Measurements from ENCODE around the gene NCKAP1.
"Not testable (repeated sequence)": the region's sequence is repeated elsewhere in the genome, so short reads cannot be mapped to it uniquely, and the experiment has no call there.

The NCKAP1 gene

GRCh38 chr2:183001948-183002347 lies 36.3 kb downstream of the NCKAP1 start:
- no peak for DNase-seq (ENCODE audit: low read depth)
- no peak for TF ChIP-seq CTCF (IDR thresholded peaks at IDR 0.05; ENCODE audit: insufficient read depth, low read depth, low read length, missing control alignments)
- no peak overlapping the region for H3K4me3 ChIP-seq (ENCODE audit: low read length)

DNA sequence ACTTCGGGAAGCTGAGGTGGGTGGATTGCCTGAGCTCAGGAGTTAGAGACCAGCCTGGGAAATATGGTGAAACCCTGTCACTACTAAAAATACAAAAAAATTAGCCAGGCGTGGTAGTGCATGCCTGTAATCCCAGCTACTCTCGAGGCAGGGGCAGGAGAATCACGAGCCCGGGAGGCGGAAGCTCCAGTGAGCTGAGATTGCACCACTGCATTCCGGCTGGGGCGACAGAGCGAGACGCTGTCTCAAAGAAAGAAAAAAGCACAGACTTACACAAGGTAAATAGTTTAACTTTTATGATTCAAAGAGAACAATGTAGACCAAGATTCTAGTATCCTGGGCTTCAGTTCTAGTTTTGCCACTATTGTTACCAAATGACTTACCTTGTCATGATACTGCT lies 37.4 kb downstream of the NCKAP1 start:
- H3K4me3 ChIP-seq (ENCODE audit: low read length): no peak overlapping the region
- no peak for TF ChIP-seq CTCF (IDR thresholded peaks at IDR 0.05; ENCODE audit: insufficient read depth, low read depth, low read length, missing control alignments)
- no peak for DNase-seq (ENCODE audit: low read depth)

- no peak for DNase-seq (ENCODE audit: low read depth)
- H3K4me3 ChIP-seq (ENCODE audit: low read length): no peak overlapping the region
- no peak for TF ChIP-seq CTCF (IDR thresholded peaks at IDR 0.05; ENCODE audit: insufficient read depth, low read depth, low read length, missing control alignments)
Measured at GRCh38 chr2:182999348-183000028, 38.8 kb downstream of the NCKAP1 start.

GRCh38 chr2:182994228-182994912 lies 43.9 kb downstream of the NCKAP1 start:
- TF ChIP-seq CTCF (IDR thresholded peaks at IDR 0.05; ENCODE audit: insufficient read depth, low read depth, low read length, missing control alignments): no peak
- H3K4me3 ChIP-seq (ENCODE audit: low read length): no peak overlapping the region
- DNase-seq (ENCODE audit: low read depth): no peak

GRCh38 chr2:182982941-182983340 lies 55.3 kb downstream of the NCKAP1 start:
- no peak for DNase-seq (ENCODE audit: low read depth)
- no peak for TF ChIP-seq CTCF (IDR thresholded peaks at IDR 0.05; ENCODE audit: insufficient read depth, low read depth, low read length, missing control alignments)
- no peak overlapping the region for H3K4me3 ChIP-seq (ENCODE audit: low read length)

DNA sequence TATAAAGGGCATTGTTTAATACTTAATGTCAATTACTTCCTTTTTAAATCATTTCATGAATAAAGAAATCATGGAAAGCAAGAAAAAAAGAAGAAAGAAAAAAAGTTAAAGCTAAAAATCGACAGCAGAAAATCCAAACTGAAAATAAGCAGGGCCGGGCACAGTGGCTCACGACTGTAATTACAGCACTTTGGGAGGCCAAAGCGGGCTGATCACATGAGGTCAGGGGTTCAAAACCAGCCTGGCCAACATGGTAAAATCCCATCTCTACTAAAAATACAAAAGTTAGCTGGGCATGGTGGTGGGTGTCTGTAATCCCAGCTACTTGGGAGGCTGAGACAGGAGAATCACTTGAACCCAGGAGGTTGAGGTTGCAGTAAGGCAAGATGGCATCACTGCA lies 56.8 kb downstream of the NCKAP1 start:
- not testable (repeated sequence) for DNase-seq (ENCODE audit: low read depth); H3K4me3 ChIP-seq (ENCODE audit: low read length)

- DNase-seq (ENCODE audit: low read depth): no peak
- no peak overlapping the region for H3K4me3 ChIP-seq (ENCODE audit: low read length)
- no peak for TF ChIP-seq CTCF (IDR thresholded peaks at IDR 0.05; ENCODE audit: insufficient read depth, low read depth, low read length, missing control alignments)
Measured at GRCh38 chr2:182980652-182981051, 57.6 kb downstream of the NCKAP1 start.

All from epithelial cell of esophagus (primary cell).